NB4 (cell line): ENCODE measurements around the gene GPC3.

Experiments used
- DNase-seq: peaks from one replicate; pipeline ENCODE4 v3.0.0; 2010; ENCODE audit warnings: low read depth
- H3K4me3 ChIP-seq: one replicate; pipeline ENCODE4 v1.5.1; 2011; ENCODE audit warnings: mild to moderate bottlenecking, low read depth, low read length, moderate library complexity
- MYC ChIP-seq: IDR thresholded peaks from 2 replicates; pipeline ENCODE4 v1.6.1; 2011; ENCODE audit warnings: low read depth, low read length
- POLR2A ChIP-seq: IDR thresholded peaks from 2 replicates; pipeline ENCODE4 v1.6.1; 2011; ENCODE audit warnings: mild to moderate bottlenecking; ENCODE audit not compliant: insufficient read length; ENCODE audit errors: extremely low read depth
- TF ChIP-seq, protein P1 (sequence below): IDR thresholded peaks from one replicate; pipeline ENCODE4 v1.5.1; 2012; ENCODE audit warnings: low read depth, low read length
- TF ChIP-seq, protein P2 (sequence below): IDR thresholded peaks from 2 replicates; pipeline ENCODE4 v1.6.1; 2011; ENCODE audit warnings: low read depth, low read length

The GPC3 gene

DNA sequence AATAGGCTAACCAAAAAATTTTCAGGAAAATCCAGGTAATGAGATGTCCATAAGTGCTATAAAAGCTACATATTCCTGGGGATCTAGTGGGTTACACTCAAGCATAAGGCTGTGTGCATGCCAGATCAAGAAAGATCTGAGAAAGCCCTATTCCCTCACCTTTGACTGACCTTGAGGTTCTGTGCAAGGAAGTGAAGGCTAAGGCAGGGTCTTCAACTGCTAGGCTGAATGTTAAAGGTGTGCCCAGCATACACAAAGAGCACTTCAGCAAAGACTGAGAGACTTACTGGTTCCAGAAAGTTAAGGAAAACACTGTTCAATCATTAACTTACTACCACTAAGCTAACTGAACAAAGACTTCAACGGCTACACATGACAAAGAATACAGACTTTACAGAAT, 269.7 kb downstream of the GPC3 start:
- no peak for DNase-seq
- TF ChIP-seq MYC (no peak), POLR2A (no peak)
- TF ChIP-seq, protein P1, sequence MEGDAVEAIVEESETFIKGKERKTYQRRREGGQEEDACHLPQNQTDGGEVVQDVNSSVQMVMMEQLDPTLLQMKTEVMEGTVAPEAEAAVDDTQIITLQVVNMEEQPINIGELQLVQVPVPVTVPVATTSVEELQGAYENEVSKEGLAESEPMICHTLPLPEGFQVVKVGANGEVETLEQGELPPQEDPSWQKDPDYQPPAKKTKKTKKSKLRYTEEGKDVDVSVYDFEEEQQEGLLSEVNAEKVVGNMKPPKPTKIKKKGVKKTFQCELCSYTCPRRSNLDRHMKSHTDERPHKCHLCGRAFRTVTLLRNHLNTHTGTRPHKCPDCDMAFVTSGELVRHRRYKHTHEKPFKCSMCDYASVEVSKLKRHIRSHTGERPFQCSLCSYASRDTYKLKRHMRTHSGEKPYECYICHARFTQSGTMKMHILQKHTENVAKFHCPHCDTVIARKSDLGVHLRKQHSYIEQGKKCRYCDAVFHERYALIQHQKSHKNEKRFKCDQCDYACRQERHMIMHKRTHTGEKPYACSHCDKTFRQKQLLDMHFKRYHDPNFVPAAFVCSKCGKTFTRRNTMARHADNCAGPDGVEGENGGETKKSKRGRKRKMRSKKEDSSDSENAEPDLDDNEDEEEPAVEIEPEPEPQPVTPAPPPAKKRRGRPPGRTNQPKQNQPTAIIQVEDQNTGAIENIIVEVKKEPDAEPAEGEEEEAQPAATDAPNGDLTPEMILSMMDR = no peak
- TF ChIP-seq, protein P2, sequence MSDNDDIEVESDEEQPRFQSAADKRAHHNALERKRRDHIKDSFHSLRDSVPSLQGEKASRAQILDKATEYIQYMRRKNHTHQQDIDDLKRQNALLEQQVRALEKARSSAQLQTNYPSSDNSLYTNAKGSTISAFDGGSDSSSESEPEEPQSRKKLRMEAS = no peak
- H3K4me3 ChIP-seq = no peak overlapping the region

DNA sequence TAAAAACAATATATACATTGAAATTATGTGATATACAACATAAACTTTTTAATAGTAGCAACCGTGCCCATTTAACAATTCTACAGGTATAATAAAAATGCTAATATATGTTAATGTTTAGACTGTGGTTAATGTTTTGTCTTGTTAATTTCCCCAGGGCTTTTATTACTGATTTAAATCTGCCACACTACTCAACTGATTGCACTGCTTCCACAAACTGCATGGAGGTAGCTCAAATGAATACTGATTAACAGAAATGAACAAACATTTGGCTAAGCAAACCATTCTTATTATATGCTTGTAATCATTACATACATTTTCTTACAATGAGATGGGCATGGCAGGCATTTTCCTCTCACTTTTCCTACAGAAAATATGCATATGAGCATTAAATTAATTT, 275.9 kb downstream of the GPC3 start:
- TF ChIP-seq MYC = no peak
- no peak for DNase-seq
- no peak overlapping the region for H3K4me3 ChIP-seq

DNA sequence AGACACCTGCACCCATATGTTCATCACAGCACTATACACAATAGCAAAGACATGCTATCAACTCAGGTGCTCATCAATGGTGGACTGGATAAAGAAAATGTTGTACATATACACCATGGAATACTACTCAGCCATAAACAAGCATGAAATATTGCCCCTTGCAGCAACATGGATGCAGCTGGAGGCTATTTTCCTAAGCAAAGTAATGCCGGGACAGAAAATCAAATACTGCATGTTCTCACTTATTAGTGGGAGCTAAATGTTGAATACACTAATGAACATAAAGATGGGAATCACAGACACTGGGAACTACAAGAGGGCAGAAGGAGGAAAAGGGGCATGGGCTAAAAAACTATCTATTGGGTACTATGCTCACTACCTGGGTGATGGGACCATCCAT, 278.5 kb downstream of the GPC3 start:
- no peak for DNase-seq
- no peak overlapping the region for H3K4me3 ChIP-seq
- TF ChIP-seq, protein P1 = no peak
- TF ChIP-seq, protein P2 = no peak
- TF ChIP-seq POLR2A = no peak

DNA sequence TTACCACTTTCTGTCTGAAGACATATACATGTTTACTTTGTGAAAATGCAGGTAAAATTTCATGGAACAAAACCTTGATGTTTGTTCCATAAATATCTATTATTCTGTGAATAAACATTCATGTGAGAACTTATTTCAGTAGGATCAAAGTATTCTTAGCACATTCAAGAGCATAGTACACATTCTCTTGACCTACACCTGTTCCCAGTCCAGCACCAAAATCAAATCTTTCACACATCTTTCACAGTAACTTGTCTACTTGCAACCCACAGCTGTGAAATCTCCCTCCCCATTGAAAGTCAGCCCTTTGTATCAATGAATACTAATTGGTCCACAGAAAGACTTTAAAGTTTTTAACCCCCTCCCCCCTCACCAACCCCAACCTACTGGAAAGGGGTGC, 283.2 kb downstream of the GPC3 start:
- H3K4me3 ChIP-seq = no peak overlapping the region
- TF ChIP-seq, protein P2 = no peak
- TF ChIP-seq POLR2A (no peak), MYC (no peak)
- TF ChIP-seq, protein P1 = no peak
- no peak for DNase-seq

DNA sequence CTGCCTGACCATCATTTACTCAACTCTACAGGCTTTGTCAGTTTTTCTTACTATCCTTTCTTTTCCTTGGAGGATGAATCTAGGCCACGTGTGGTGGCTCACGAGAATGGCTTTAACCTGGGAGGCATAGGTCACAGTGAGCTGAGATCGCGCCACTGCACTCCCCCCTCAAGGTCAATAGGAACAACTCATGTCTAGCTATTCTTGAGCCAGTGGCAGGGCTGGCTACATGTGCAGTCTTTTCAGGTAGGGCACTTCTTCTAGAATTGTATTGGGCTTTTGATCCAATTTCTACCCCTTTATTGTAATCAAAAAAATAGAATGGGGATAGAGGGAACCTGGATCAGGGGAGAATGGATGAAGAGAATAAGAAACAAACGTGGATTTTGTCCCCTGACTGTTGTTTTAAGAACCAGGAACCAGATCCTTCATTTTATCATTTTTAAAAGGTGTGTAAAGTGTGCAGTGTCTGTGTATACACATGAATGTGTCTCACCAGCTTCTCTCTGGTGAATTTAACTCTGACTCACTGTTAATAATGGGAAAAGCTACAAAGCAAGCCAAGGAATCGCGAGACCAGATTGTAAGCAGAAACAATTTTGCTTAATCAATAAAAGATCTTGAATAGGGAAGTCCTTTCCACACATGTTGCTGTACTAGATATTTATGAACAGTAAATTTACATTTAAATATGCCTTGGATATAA, 286.2 kb downstream of the GPC3 start:
- no peak overlapping the region for H3K4me3 ChIP-seq
- TF ChIP-seq, protein P1 = no peak
- TF ChIP-seq POLR2A (no peak), MYC (no peak)
- TF ChIP-seq, protein P2 = no peak
- no peak for DNase-seq

DNA sequence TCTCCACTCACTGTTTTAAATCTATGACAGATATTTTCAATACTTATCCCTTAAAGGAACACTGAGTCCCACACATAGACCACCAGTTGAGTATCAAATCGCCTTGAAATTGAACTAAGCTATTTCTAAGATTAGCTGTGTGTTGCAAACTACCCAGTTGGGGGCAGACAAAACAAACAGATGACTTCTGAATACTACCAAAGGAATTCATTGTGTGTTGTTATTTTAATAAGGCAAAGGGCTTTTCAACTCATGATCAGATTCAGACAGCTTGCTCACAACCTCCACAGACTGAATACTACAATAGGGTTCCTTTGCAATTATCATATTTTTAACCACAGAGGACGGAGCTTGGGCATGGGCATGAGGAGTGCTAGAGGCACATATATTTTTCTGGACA, 287.1 kb downstream of the GPC3 start:
- DNase-seq = no peak
- TF ChIP-seq, protein P1 = no peak
- no peak for TF ChIP-seq MYC
- TF ChIP-seq, protein P2 = no peak
- TF ChIP-seq POLR2A = no peak
- H3K4me3 ChIP-seq = no peak overlapping the region
